Astrocyte of the cerebellum (primary cell): Measurements from ENCODE around the gene SLC37A4.
A peak's percentile ranks its signal among the peaks of the same experiment; 100 is the strongest.
"Not testable (repeated sequence)": the region's sequence is repeated elsewhere in the genome, so short reads cannot be mapped to it uniquely, and the experiment has no call there.

ENCODE experiments used
- DNase-seq: peaks from one replicate; pipeline ENCODE4 v3.0.0-alpha.2; 2011; ENCODE audit warnings: low read depth
- H3K4me3 ChIP-seq: 2 replicates; pipeline ENCODE4 v1.5.1; 2011; ENCODE audit warnings: mild to moderate bottlenecking, low read depth, low read length, moderate library complexity
- CTCF ChIP-seq: IDR thresholded peaks from 2 replicates; pipeline ENCODE4 v1.5.1; 2012; ENCODE audit warnings: low read length, low read depth, moderate library complexity, mild to moderate bottlenecking; ENCODE audit errors: missing control alignments
- in situ Hi-C: cut with HindIII; loops from 2 replicates; pipeline ENCODE4 v1.10.0; 2017; ENCODE audit warnings: low sequenced_read_pairs

The SLC37A4 gene

GRCh38 chr11:119019996-119020395, 10.7 kb downstream of the SLC37A4 start:
- peak overlapping the region; percentile 57 for H3K4me3 ChIP-seq
- no peak for DNase-seq
- in situ Hi-C loops: loop anchor here (5.0 kb wide), 1 partner anchor 82 kb away; the partner anchor contains the start of gene DPAGT1
- no peak for TF ChIP-seq CTCF

- in situ Hi-C loops: loop anchor here (5.0 kb wide), 1 partner anchor 84 kb away; the partner anchor contains the start of gene DPAGT1
- H3K4me3 ChIP-seq: peak within 1 kb of the TSS; percentile 57
- no peak for TF ChIP-seq CTCF
- peak; percentile 87 for DNase-seq
Observed at GRCh38 chr11:119018074-119018938, 12.4 kb downstream of the SLC37A4 start, which contains the start of the genes RPS25 and TRAPPC4. Gene RPS25 (minus strand): TSS chr11:119018343. CDS start chr11:119018284, 59 bp downstream. Gene TRAPPC4 (plus strand): TSS chr11:119018766. CDS start chr11:119018796, 30 bp downstream.

DNA sequence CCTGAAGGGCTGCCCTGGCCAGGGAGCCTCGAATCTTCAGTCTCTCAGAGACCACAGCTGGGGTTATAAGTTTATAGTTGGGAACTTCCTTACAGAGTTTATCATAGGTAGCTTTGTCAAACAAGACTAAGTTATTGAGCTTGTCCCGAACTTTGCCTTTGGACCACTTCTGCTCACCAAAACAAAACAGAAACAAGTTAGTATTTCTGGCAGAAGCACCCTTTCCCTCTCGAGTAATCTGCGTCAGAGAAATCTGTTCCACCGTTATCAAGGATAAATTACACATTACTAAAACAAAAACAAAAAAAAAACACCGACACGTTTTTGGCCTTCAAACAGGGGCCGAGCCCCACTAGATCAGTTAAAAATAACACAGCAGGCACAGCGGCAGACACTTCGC, 13.3 kb downstream of the SLC37A4 start:
- not testable (repeated sequence) for DNase-seq
- in situ Hi-C loops: loop anchor here (5.0 kb wide), 1 partner anchor 85 kb away; the partner anchor contains the start of gene DPAGT1
- peak overlapping the region; percentile 57 for H3K4me3 ChIP-seq

DNA sequence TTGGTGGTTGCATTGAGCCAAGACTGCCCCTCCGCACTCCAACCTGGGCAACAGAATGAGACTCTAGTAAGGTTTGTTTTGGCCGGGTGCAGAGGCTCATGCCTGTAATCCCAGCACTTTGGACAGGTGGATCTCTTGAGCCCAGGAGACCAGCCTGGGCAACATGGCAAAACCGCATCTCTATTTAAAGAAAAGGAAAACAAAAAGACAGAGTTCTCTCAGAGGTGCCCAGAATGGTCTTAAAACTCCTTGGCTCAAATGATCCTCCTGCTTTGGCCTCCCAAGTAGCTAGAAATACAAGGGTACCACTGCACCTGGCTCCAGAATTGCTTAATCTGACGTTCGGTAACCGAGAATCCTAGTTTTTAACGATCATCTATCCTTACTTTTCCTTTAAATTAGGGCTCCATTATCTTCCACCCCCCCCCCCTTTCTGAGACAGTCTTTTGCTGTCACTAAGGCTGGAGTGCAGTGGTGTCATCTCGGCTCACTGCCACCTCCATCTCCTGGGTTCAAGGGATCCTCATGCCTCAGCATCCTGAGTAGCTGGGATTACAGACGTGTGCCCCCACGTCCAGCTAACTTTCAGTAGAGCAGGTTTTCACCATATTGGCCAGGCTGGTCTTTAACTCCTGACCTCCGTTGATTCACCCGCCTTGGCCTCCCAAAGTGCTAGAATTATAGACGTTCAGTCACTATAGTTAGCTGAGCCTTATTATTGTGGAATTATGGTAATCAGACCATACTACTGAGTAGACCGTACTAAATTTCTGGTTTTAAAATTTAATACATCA, 14.3 kb downstream of the SLC37A4 start:
- in situ Hi-C loops: loop anchor here (5.0 kb wide), 1 partner anchor 86 kb away; the partner anchor contains the start of gene DPAGT1
- no peak for TF ChIP-seq CTCF
- peak overlapping the region; percentile 57 for H3K4me3 ChIP-seq
- DNase-seq: no peak

- H3K4me3 ChIP-seq: no peak overlapping the region
- in situ Hi-C loops: loop anchor here (5.0 kb wide), 1 partner anchor 87 kb away; the partner anchor contains the start of gene DPAGT1
- DNase-seq: no peak
- peak; percentile 28 for TF ChIP-seq CTCF
Observed at GRCh38 chr11:119015054-119015611, 15.5 kb downstream of the SLC37A4 start.

GRCh38 chr11:119014209-119014924, 16.3 kb downstream of the SLC37A4 start:
- DNase-seq: no peak
- H3K4me3 ChIP-seq: no peak overlapping the region
- TF ChIP-seq CTCF: no peak
- in situ Hi-C loops: no loop called here
